Measurements from ENCODE around the gene TACR1. TPM values are rescaled to one million over a fixed set of nuclear protein-coding genes. Genes with fewer than 3 reads are reported as not detected.

Gene TACR1
- total RNA-seq, 2 donors from 2014 or later = not detected

GRCh38 chr2:75211266-75211770 lies 12.0 kb upstream of the TACR1 start:
- Mint-ChIP-seq H3K27me3 (peaks cover 11% of the 10 kb centered on the region), H3K9me3 (no peaks in the 10 kb centered on the region), H3K4me1 (peaks cover 7% of the 10 kb centered on the region), H3K4me3 (peak overlapping the region; percentile 21), H3K27ac (no peak overlapping the region), H3K36me3 (ENCODE audit: low read depth) (no peaks in the 10 kb centered on the region)
- ATAC-seq (replicated peaks) = peak; percentile 29

- Mint-ChIP-seq H3K36me3 (ENCODE audit: low read depth) (no peaks in the 10 kb centered on the region), H3K4me1 (peaks cover 7% of the 10 kb centered on the region), H3K27me3 (peaks cover 16% of the 10 kb centered on the region), H3K4me3 (no peak overlapping the region), H3K27ac (no peak overlapping the region), H3K9me3 (no peaks in the 10 kb centered on the region)
- ATAC-seq (replicated peaks) = no peak
Measured at GRCh38 chr2:75210409-75210808, 11.1 kb upstream of the TACR1 start.

- Mint-ChIP-seq H3K36me3 (ENCODE audit: low read depth) (no peaks in the 10 kb centered on the region), H3K27ac (no peak overlapping the region), H3K4me1 (peaks cover 7% of the 10 kb centered on the region), H3K4me3 (no peak overlapping the region), H3K9me3 (peaks cover 4% of the 10 kb centered on the region), H3K27me3 (peaks cover 26% of the 10 kb centered on the region)
- no peak for ATAC-seq (replicated peaks)
Measured at GRCh38 chr2:75208738-75209137, 9.4 kb upstream of the TACR1 start.

- Mint-ChIP-seq H3K27me3 (peaks cover 43% of the 10 kb centered on the region), H3K4me3 (no peak overlapping the region), H3K9me3 (peaks cover 4% of the 10 kb centered on the region), H3K4me1 (no peaks in the 10 kb centered on the region), H3K36me3 (ENCODE audit: low read depth) (no peaks in the 10 kb centered on the region), H3K27ac (no peak overlapping the region)
- ATAC-seq (replicated peaks) = no peak
Measured at GRCh38 chr2:75204833-75205232, 5.5 kb upstream of the TACR1 start.

- Mint-ChIP-seq H3K4me1 (no peaks in the 10 kb centered on the region), H3K27ac (no peak overlapping the region), H3K9me3 (peaks cover 4% of the 10 kb centered on the region), H3K4me3 (no peak overlapping the region), H3K36me3 (ENCODE audit: low read depth) (no peaks in the 10 kb centered on the region), H3K27me3 (peaks cover 54% of the 10 kb centered on the region)
- no peak for ATAC-seq (replicated peaks)
Measured at GRCh38 chr2:75202359-75202758, 3.0 kb upstream of the TACR1 start.

- H3K36me3 Mint-ChIP-seq (ENCODE audit: low read depth) = no peaks in the 10 kb centered on the region
- H3K4me3 Mint-ChIP-seq = no peak overlapping the region
- H3K27ac Mint-ChIP-seq = no peak overlapping the region
- H3K9me3 Mint-ChIP-seq = peaks cover 4% of the 10 kb centered on the region
- no peaks in the 10 kb centered on the region for H3K4me1 Mint-ChIP-seq
- peaks cover 48% of the 10 kb centered on the region for H3K27me3 Mint-ChIP-seq
- ATAC-seq (replicated peaks) = no peak
Measured at GRCh38 chr2:75200140-75201096, 1.1 kb upstream of the TACR1 start.

GRCh38 chr2:75195076-75195691 lies 4.1 kb downstream of the TACR1 start:
- no peaks in the 10 kb centered on the region for H3K9me3 Mint-ChIP-seq
- no peak overlapping the region for H3K4me3 Mint-ChIP-seq
- ATAC-seq (replicated peaks) = no peak
- no peak overlapping the region for H3K27ac Mint-ChIP-seq
- no peaks in the 10 kb centered on the region for H3K36me3 Mint-ChIP-seq (ENCODE audit: low read depth)
- no peaks in the 10 kb centered on the region for H3K4me1 Mint-ChIP-seq
- peaks cover 29% of the 10 kb centered on the region for H3K27me3 Mint-ChIP-seq

GRCh38 chr2:75194184-75194868 lies 5.0 kb downstream of the TACR1 start:
- Mint-ChIP-seq H3K36me3 (ENCODE audit: low read depth) (no peaks in the 10 kb centered on the region), H3K9me3 (no peaks in the 10 kb centered on the region), H3K27me3 (peaks cover 29% of the 10 kb centered on the region), H3K27ac (no peak overlapping the region), H3K4me1 (no peaks in the 10 kb centered on the region), H3K4me3 (no peak overlapping the region)
- ATAC-seq (replicated peaks) = no peak

- Mint-ChIP-seq H3K27ac (no peak overlapping the region), H3K36me3 (ENCODE audit: low read depth) (no peaks in the 10 kb centered on the region), H3K27me3 (peaks cover 16% of the 10 kb centered on the region), H3K9me3 (no peaks in the 10 kb centered on the region), H3K4me1 (no peaks in the 10 kb centered on the region), H3K4me3 (no peak overlapping the region)
- ATAC-seq (replicated peaks) = no peak
Measured at GRCh38 chr2:75192496-75192895, 6.8 kb downstream of the TACR1 start.

GRCh38 chr2:75190271-75190990 lies 8.9 kb downstream of the TACR1 start:
- ATAC-seq (replicated peaks) = no peak
- H3K4me1 Mint-ChIP-seq = no peaks in the 10 kb centered on the region
- no peaks in the 10 kb centered on the region for H3K9me3 Mint-ChIP-seq

GRCh38 chr2:75186821-75187220 lies 12.5 kb downstream of the TACR1 start:
- Mint-ChIP-seq H3K9me3 (no peaks in the 10 kb centered on the region), H3K36me3 (ENCODE audit: low read depth) (no peaks in the 10 kb centered on the region), H3K27me3 (peaks cover 4% of the 10 kb centered on the region), H3K4me1 (no peaks in the 10 kb centered on the region), H3K4me3 (no peak overlapping the region), H3K27ac (no peak overlapping the region)
- no peak for ATAC-seq (replicated peaks)

More at GRCh38 chr2:75190271-75190990, 8.9 kb downstream of the TACR1 start:
- Mint-ChIP-seq H3K36me3 (ENCODE audit: low read depth) (no peaks in the 10 kb centered on the region), H3K27ac (no peak overlapping the region), H3K27me3 (peaks cover 9% of the 10 kb centered on the region), H3K4me3 (no peak overlapping the region)

- no peak overlapping the region for H3K27ac Mint-ChIP-seq
- no peaks in the 10 kb centered on the region for H3K36me3 Mint-ChIP-seq (ENCODE audit: low read depth)
- H3K4me3 Mint-ChIP-seq = no peak overlapping the region
- H3K27me3 Mint-ChIP-seq = peaks cover 7% of the 10 kb centered on the region
- ATAC-seq (replicated peaks) = no peak
- no peaks in the 10 kb centered on the region for H3K4me1 Mint-ChIP-seq
- H3K9me3 Mint-ChIP-seq = no peaks in the 10 kb centered on the region
Measured at GRCh38 chr2:75182606-75183005, 16.7 kb downstream of the TACR1 start.

GRCh38 chr2:75180476-75180875 lies 18.8 kb downstream of the TACR1 start:
- H3K27ac Mint-ChIP-seq = no peak overlapping the region
- no peak overlapping the region for H3K4me3 Mint-ChIP-seq
- peaks cover 7% of the 10 kb centered on the region for H3K27me3 Mint-ChIP-seq
- no peak for ATAC-seq (replicated peaks)
- H3K36me3 Mint-ChIP-seq (ENCODE audit: low read depth) = no peaks in the 10 kb centered on the region
- H3K9me3 Mint-ChIP-seq = no peaks in the 10 kb centered on the region
- no peaks in the 10 kb centered on the region for H3K4me1 Mint-ChIP-seq

- no peak for ATAC-seq (replicated peaks)
- H3K4me1 Mint-ChIP-seq = no peaks in the 10 kb centered on the region
- H3K27ac Mint-ChIP-seq = no peak overlapping the region
- peaks cover 6% of the 10 kb centered on the region for H3K27me3 Mint-ChIP-seq
- H3K4me3 Mint-ChIP-seq = no peak overlapping the region
- no peaks in the 10 kb centered on the region for H3K36me3 Mint-ChIP-seq (ENCODE audit: low read depth)
- H3K9me3 Mint-ChIP-seq = no peaks in the 10 kb centered on the region
Measured at GRCh38 chr2:75177427-75177826, 21.9 kb downstream of the TACR1 start.
